HEK293 (cell line): ENCODE measurements around the gene SIL1.

Experiments used
- CTCF ChIA-PET: fragments of 350-600 bp; formaldehyde crosslinking; extraction: SDS; loops from one replicate; lab custom pipeline; 2021; ENCODE audit warnings: antibody characterized with exemption; lab: Yijun Ruan, JAX
- POLR2A ChIA-PET: fragments of 300-600 bp; formaldehyde crosslinking; extraction: SDS; loops from one replicate; lab custom pipeline; 2020; ENCODE audit warnings: antibody characterized with exemption, inconsistent platforms; lab: Yijun Ruan, JAX
- H3K27ac ChIP-seq: fragments of 200-500 bp; sonication (Bioruptor generic); 2 replicates; pipeline ENCODE4 v1.5.1; 2014; ENCODE audit warnings: low read depth, low read length, control low read depth, inconsistent platforms; ENCODE audit errors: extremely low read depth
- H3K36me3 ChIP-seq, 2 experiments: fragments of 200-500 bp in 1 of 2; sonication (Bioruptor generic) in 1 of 2; 1 replicate in 1 of 2; 2 replicates in 1 of 2; pipeline ENCODE4 v1.5.1; 2014 to 2017; ENCODE audit warnings: inconsistent platforms in 2 of 2, low read length in 2 of 2; ENCODE audit not compliant: control insufficient read depth in 2 of 2, insufficient read depth in 1 of 2
- H3K4me1 ChIP-seq: fragments of 200-500 bp; sonication (Bioruptor generic); 2 replicates; pipeline ENCODE4 v1.5.1; 2014; ENCODE audit warnings: mild to moderate bottlenecking, low read length, inconsistent platforms; ENCODE audit not compliant: control insufficient read depth, insufficient read depth
- H3K4me3 ChIP-seq: 2 replicates; pipeline ENCODE4 v1.5.1; 2011; ENCODE audit warnings: low read depth, mild to moderate bottlenecking, control low read depth, low read length, moderate library complexity
- H3K9me3 ChIP-seq: fragments of 200-500 bp; sonication (Bioruptor generic); 2 replicates; pipeline ENCODE4 v1.5.1; 2014; ENCODE audit warnings: low read depth, low read length, inconsistent platforms; ENCODE audit not compliant: control insufficient read depth, insufficient read depth
- GLI4 ChIP-seq: fragments of 450-650 bp; formaldehyde crosslinking; IDR thresholded peaks from 2 replicates; pipeline ENCODE4 v1.5.1; 2016; ENCODE audit warnings: missing biosample characterization, missing genetic modification characterization
- HOXC10 ChIP-seq: sonication (generic); formaldehyde crosslinking; IDR thresholded peaks from 2 replicates; pipeline ENCODE4 v1.8.1; 2023; ENCODE audit warnings: mild to moderate bottlenecking, missing genetic modification reagents
- KLF7 ChIP-seq: fragments of 450-650 bp; formaldehyde crosslinking; IDR thresholded peaks from 2 replicates; pipeline ENCODE4 v1.5.1; 2016; ENCODE audit warnings: missing biosample characterization, missing genetic modification characterization, borderline replicate concordance
- KLF9 ChIP-seq: fragments of 450-650 bp; formaldehyde crosslinking; IDR thresholded peaks from 2 replicates; pipeline ENCODE4 v1.5.1; 2016; ENCODE audit warnings: missing biosample characterization, missing genetic modification characterization, low read depth
- PRDM10 ChIP-seq: fragments of 450-650 bp; formaldehyde crosslinking; IDR thresholded peaks from 2 replicates; pipeline ENCODE4 v1.5.1; 2016; ENCODE audit warnings: missing biosample characterization, missing genetic modification characterization
- REST ChIP-seq: fragments of 450-650 bp; formaldehyde crosslinking; IDR thresholded peaks from 2 replicates; pipeline ENCODE4 v1.5.1; 2016; ENCODE audit warnings: missing biosample characterization, missing genetic modification characterization
- SETDB1 ChIP-seq: IDR thresholded peaks from one replicate; pipeline ENCODE4 v1.6.1; 2017; ENCODE audit warnings: mild to moderate bottlenecking, low read length, moderate library complexity, mixed read lengths; ENCODE audit not compliant: insufficient read length
- SP2 ChIP-seq: fragments of 450-650 bp; formaldehyde crosslinking; IDR thresholded peaks from 2 replicates; pipeline ENCODE4 v1.5.1; 2016; ENCODE audit warnings: missing biosample characterization, missing genetic modification characterization
- YY1 ChIP-seq: fragments of 450-650 bp; formaldehyde crosslinking; IDR thresholded peaks from 2 replicates; pipeline ENCODE4 v1.5.1; 2018; ENCODE audit warnings: missing biosample characterization, missing genetic modification characterization
- ZBTB21 ChIP-seq: fragments of 450-650 bp; formaldehyde crosslinking; IDR thresholded peaks from 2 replicates; pipeline ENCODE4 v1.5.1; 2017; ENCODE audit warnings: missing biosample characterization, missing genetic modification characterization
- ZNF114 ChIP-seq: fragments of 450-650 bp; formaldehyde crosslinking; IDR thresholded peaks from 2 replicates; pipeline ENCODE4 v1.5.0; 2017; ENCODE audit warnings: missing biosample characterization, missing genetic modification characterization
- ZNF146 ChIP-seq: fragments of 450-650 bp; formaldehyde crosslinking; IDR thresholded peaks from 2 replicates; pipeline ENCODE4 v1.5.1; 2016; ENCODE audit warnings: missing biosample characterization, missing genetic modification characterization
- ZNF274 ChIP-seq, 2 experiments: fragments of 200-500 bp in 1 of 2; fragments of 450-650 bp in 1 of 2; sonication (Bioruptor generic) in 1 of 2; formaldehyde crosslinking in 1 of 2; IDR thresholded peaks; 2 replicates each; pipeline versions ENCODE4 v1.5.1 to v1.6.1; 2014 to 2016; ENCODE audit warnings: borderline replicate concordance in 1 of 2, inconsistent platforms in 1 of 2, low read length in 1 of 2, missing biosample characterization in 1 of 2, missing genetic modification characterization in 1 of 2
- ZNF324 ChIP-seq: fragments of 450-650 bp; formaldehyde crosslinking; IDR thresholded peaks from 2 replicates; pipeline ENCODE4 v1.5.1; 2016; ENCODE audit warnings: missing biosample characterization, missing genetic modification characterization
- ZNF37A ChIP-seq: fragments of 450-650 bp; IDR thresholded peaks from 2 replicates; pipeline ENCODE4 v1.5.1; 2018; ENCODE audit warnings: missing biosample characterization, missing genetic modification characterization
- ZNF433 ChIP-seq: fragments of 450-650 bp; formaldehyde crosslinking; IDR thresholded peaks from 2 replicates; pipeline ENCODE4 v1.5.1; 2016; ENCODE audit warnings: missing biosample characterization, missing genetic modification characterization, low read depth
- ZNF48 ChIP-seq: fragments of 450-650 bp; formaldehyde crosslinking; IDR thresholded peaks from 2 replicates; pipeline ENCODE4 v1.5.1; 2016; ENCODE audit warnings: missing biosample characterization, missing genetic modification characterization
- ZNF548 ChIP-seq: fragments of 450-650 bp; formaldehyde crosslinking; IDR thresholded peaks from 2 replicates; pipeline ENCODE4 v1.5.1; 2016; ENCODE audit warnings: missing biosample characterization, missing genetic modification characterization
- ZSCAN30 ChIP-seq: fragments of 450-650 bp; IDR thresholded peaks from 2 replicates; pipeline ENCODE4 v1.5.1; 2018; ENCODE audit warnings: missing biosample characterization, mild to moderate bottlenecking, missing genetic modification characterization, moderate library complexity
- TF ChIP-seq, protein P1 (sequence below): fragments of 450-650 bp; formaldehyde crosslinking; IDR thresholded peaks from 2 replicates; pipeline ENCODE4 v1.5.1; 2016; ENCODE audit warnings: missing biosample characterization, missing genetic modification characterization

Gene SIL1

GRCh38 chr5:139205586-139205985 lies 7.4 kb upstream of the SIL1 start:
- Histone ChIP-seq H3K9me3 (no peaks in the 10 kb centered on the region), H3K4me3 (no peak overlapping the region), H3K4me1 (no peaks in the 10 kb centered on the region), H3K27ac (no peak overlapping the region), H3K36me3 (no peaks in the 10 kb centered on the region)
- ChIA-PET CTCF (interaction anchor here (0.8 kb wide), 1 partner anchor 46 kb away, joined by 3 read pairs; no protein-coding TSS in a partner anchor), POLR2A (interaction anchor here (4.5 kb wide), 1 partner anchor 7 kb away, joined by 22 read pairs; the partner anchor contains the start of gene SIL1)
- TF ChIP-seq ZNF548 (tag by site-specific recombination) (no peak), ZSCAN30 (no peak), ZNF433 (no peak), KLF7 (tag by site-specific recombination) (no peak), ZNF37A (tag by site-specific recombination) (no peak), ZBTB21 (tag by site-specific recombination) (no peak), ZNF48 (no peak), REST (tag by site-specific recombination) (no peak), HOXC10 (CRISPR knock-in tag) (no peak), SETDB1 (no peak), ZNF274 (IDR thresholded peaks at IDR 0.05; ENCODE audit: low read length) (no peak), ZNF274 (tag by site-specific recombination; IDR thresholded peaks at IDR 0.05; ENCODE audit: borderline replicate concordance) (no peak), ZNF146 (tag by site-specific recombination) (no peak), ZNF114 (no peak), KLF9 (tag by site-specific recombination) (no peak), GLI4 (tag by site-specific recombination) (no peak)
- TF ChIP-seq, protein P1, sequence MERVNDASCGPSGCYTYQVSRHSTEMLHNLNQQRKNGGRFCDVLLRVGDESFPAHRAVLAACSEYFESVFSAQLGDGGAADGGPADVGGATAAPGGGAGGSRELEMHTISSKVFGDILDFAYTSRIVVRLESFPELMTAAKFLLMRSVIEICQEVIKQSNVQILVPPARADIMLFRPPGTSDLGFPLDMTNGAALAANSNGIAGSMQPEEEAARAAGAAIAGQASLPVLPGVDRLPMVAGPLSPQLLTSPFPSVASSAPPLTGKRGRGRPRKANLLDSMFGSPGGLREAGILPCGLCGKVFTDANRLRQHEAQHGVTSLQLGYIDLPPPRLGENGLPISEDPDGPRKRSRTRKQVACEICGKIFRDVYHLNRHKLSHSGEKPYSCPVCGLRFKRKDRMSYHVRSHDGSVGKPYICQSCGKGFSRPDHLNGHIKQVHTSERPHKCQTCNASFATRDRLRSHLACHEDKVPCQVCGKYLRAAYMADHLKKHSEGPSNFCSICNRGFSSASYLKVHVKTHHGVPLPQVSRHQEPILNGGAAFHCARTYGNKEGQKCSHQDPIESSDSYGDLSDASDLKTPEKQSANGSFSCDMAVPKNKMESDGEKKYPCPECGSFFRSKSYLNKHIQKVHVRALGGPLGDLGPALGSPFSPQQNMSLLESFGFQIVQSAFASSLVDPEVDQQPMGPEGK (tag by site-specific recombination): no peak

GRCh38 chr5:139205124-139205523 lies 7.0 kb upstream of the SIL1 start:
- no peaks in the 10 kb centered on the region for H3K9me3 ChIP-seq
- POLR2A ChIA-PET: no interaction called here
- TF ChIP-seq ZNF324 (tag by site-specific recombination) (no peak), SP2 (tag by site-specific recombination) (no peak), YY1 (tag by site-specific recombination) (no peak), PRDM10 (tag by site-specific recombination) (peak; percentile 85)
- TF ChIP-seq, all 188 proteins: peak for 1
- H3K27ac ChIP-seq: no peak overlapping the region
- no peak overlapping the region for H3K4me3 ChIP-seq
- H3K4me1 ChIP-seq: no peaks in the 10 kb centered on the region
- CTCF ChIA-PET: no interaction called here
- no peaks in the 10 kb centered on the region for H3K36me3 ChIP-seq
